ENCODE measurements around the gene TEKTIP1. TPM values are rescaled to one million over a fixed set of nuclear protein-coding genes. Genes with fewer than 3 reads are reported as not detected.
A peak's percentile ranks its signal among the peaks of the same experiment; 100 is the strongest.

Gene TEKTIP1
- total RNA-seq, 1 experiment from 2014 or later = 1.3 TPM

GRCh38 chr19:3572132-3572854 is 33.3 kb downstream of the TEKTIP1 start:
- WGBS (ENCODE audit: extremely low coverage, insufficient read length, low lambda C conversion rate) = no CpG with 5 or more reads among the region's 48 CpGs
- Histone ChIP-seq H2BK20ac (ENCODE audit: low read depth, low read length, poor library complexity, severe bottlenecking) (no peak overlapping the region), H3K4me2 (ENCODE audit: insufficient read depth, insufficient read length, low read length) (peak overlapping the region; percentile 66), H3K27me3 (ENCODE audit: insufficient read depth, low read length) (no peaks in the 10 kb centered on the region), H3K79me1 (ENCODE audit: insufficient read depth, low read depth, low read length, poor library complexity, severe bottlenecking) (no peaks in the 10 kb centered on the region), H3K56ac (ENCODE audit: insufficient read length, low read depth, low read length) (no peak overlapping the region), H3T11ph (ENCODE audit: low read length) (no peak overlapping the region), H3K9ac (ENCODE audit: extremely low read depth, insufficient read length, low read length) (no peak overlapping the region), H3K79me2 (ENCODE audit: insufficient read depth, low read length) (no peaks in the 10 kb centered on the region), H2BK15ac (ENCODE audit: low read depth, low read length) (no peak overlapping the region), H2BK12ac (ENCODE audit: insufficient read length, low read depth, low read length) (no peak overlapping the region), H2BK120ac (ENCODE audit: low read depth, low read length, poor library complexity, severe bottlenecking) (no peak overlapping the region), H2AFZ (ENCODE audit: low read length) (no peak overlapping the region), H4K20me1 (ENCODE audit: control insufficient read depth, insufficient read depth, insufficient read length) (no peaks in the 10 kb centered on the region), H3K27ac (ENCODE audit: insufficient read length, low read depth, low read length) (no peak overlapping the region), H4K5ac (ENCODE audit: insufficient read length, low read depth, low read length) (no peak overlapping the region), H2BK5ac (ENCODE audit: insufficient read length, low read length) (no peak overlapping the region), H3K23ac (ENCODE audit: insufficient read length, low read depth, low read length) (no peak overlapping the region), H3K23me2 (ENCODE audit: insufficient read length, low read depth, low read length, poor library complexity, severe bottlenecking) (peaks cover 6% of the 10 kb centered on the region), H3K4ac (ENCODE audit: low read depth, low read length) (no peak overlapping the region), H3K9me3 (ENCODE audit: control insufficient read depth, low read depth, low read length) (no peaks in the 10 kb centered on the region), H3K4me1 (ENCODE audit: insufficient read depth, low read length) (no peaks in the 10 kb centered on the region), H4K91ac (ENCODE audit: insufficient read length, low read depth, low read length) (no peak overlapping the region), H3K14ac (ENCODE audit: insufficient read depth, low read length) (no peak overlapping the region), H4K8ac (replicated peaks; ENCODE audit: insufficient read length, low read depth, low read length) (no peak overlapping the region), H3K18ac (ENCODE audit: insufficient read length, low read depth, low read length) (no peak overlapping the region), H2AK5ac (ENCODE audit: insufficient read length, low read length) (no peak overlapping the region)
- Mint-ChIP-seq H3K4me3 (peak overlapping the region; percentile 73 to 79), H3K4me1 (peaks cover 13 to 24% of the 10 kb centered on the region in 2 experiments), H3K36me3 (ENCODE audit: insufficient read depth in 1 of 3, low read depth in 3 of 3) (peaks cover 8 to 10% (median 9%) of the 10 kb centered on the region in 3 experiments), H3K27me3 (ENCODE audit: low read depth) (peaks cover 6% of the 10 kb centered on the region), H3K27ac (peak overlapping the region in 1 of 3 experiments; percentile 31; a peak in 1 of 7 replicates), H3K9me3 (no peaks in the 10 kb centered on the region; a peak in 1 of 5 replicates)
- no peak for TF ChIP-seq CTCF (conservative IDR thresholded peaks at IDR 0.05)
- DNase-seq = peak; percentile 100
